OCI-LY7 (cell line): Measurements from ENCODE around the gene IFIT1.
A peak's percentile ranks its signal among the peaks of the same experiment; 100 is the strongest.

ENCODE experiments used
- CTCF ChIP-seq: fragments of 200-600 bp; sonication (generic); conservative IDR thresholded peaks from 2 replicates; pipeline ENCODE4 v1.5.1; 2014; ENCODE audit warnings: mild to moderate bottlenecking, antibody characterized with exemption, low read length, moderate library complexity, mixed read lengths
- EZH2phosphoT487 ChIP-seq: fragments of 200-600 bp; sonication (generic); IDR thresholded peaks from 2 replicates; pipeline ENCODE4 v1.6.1; 2018; ENCODE audit warnings: low read depth, borderline replicate concordance, mild to moderate bottlenecking, mixed run types, antibody characterized with exemption, low read length, moderate library complexity, mixed read lengths

GRCh38 chr10:89426230-89426868 is 33.9 kb downstream of the IFIT1 start:
- TF ChIP-seq CTCF (peak; percentile 80), EZH2phosphoT487 (no peak)
